HUES64 (cell line): ENCODE measurements around the gene TSEN54. TPM values are rescaled to one million over a fixed set of nuclear protein-coding genes. Genes with fewer than 3 reads are reported as not detected.
A peak's percentile ranks its signal among the peaks of the same experiment; 100 is the strongest.

ENCODE experiments used
- H3K27ac ChIP-seq: 2 replicates; pipeline ENCODE4 v1.7.0; 2013; ENCODE audit warnings: low read depth, low read length, inconsistent platforms
- H3K27me3 ChIP-seq: 2 replicates; pipeline ENCODE4 v1.6.1; 2013; ENCODE audit warnings: mild to moderate bottlenecking, low read length; ENCODE audit not compliant: insufficient read depth
- H3K36me3 ChIP-seq: 2 replicates; pipeline ENCODE4 v1.6.1; 2013; ENCODE audit warnings: mild to moderate bottlenecking, low read length; ENCODE audit not compliant: insufficient read depth
- H3K4me1 ChIP-seq: 2 replicates; pipeline ENCODE4 v1.6.1; 2013; ENCODE audit warnings: mild to moderate bottlenecking, low read length, moderate library complexity; ENCODE audit not compliant: insufficient read depth
- H3K4me3 ChIP-seq: 2 replicates; pipeline ENCODE4 v1.5.1; 2013; ENCODE audit warnings: mild to moderate bottlenecking, low read length, moderate library complexity
- H3K9ac ChIP-seq: 2 replicates; pipeline ENCODE4 v1.6.1; 2013; ENCODE audit warnings: mild to moderate bottlenecking, low read depth, low read length
- H3K9me3 ChIP-seq: 2 replicates; pipeline ENCODE4 v1.6.1; 2013; ENCODE audit warnings: low read depth, low read length; ENCODE audit not compliant: insufficient read depth
- WGBS: fragments of 150-250, 120-280 bp; methylation state at CpG from one replicate; pipeline ENCODE4 v1.1.7; 2013; ENCODE audit warnings: missing lambda C conversion rate; 5-methylcytosine and 5-hydroxymethylcytosine counted together
- polyA plus RNA-seq, 2 experiments: library from polyadenylated mRNA; stranded (reverse); fragments of 50-300 nt; gene quantifications; one replicate each; pipeline ENCODE4 v1.2.3, GENCODE V29; 2013

The TSEN54 gene
- polyA plus RNA-seq (2013, experiment 1 of 2): 29.1 TPM
- 26.9 TPM for polyA plus RNA-seq (2013, experiment 2 of 2)

- Histone ChIP-seq H3K4me3 (peak within 1 kb of the TSS; percentile 95), H3K4me1 (0 out of 2 replicates have a peak, but pooled peaks cover 11% of the 10 kb centered on the region), H3K9ac (peak within 1 kb of the TSS; percentile 61), H3K27ac (peak within 1 kb of the TSS; percentile 78), H3K27me3 (no peaks in the 10 kb centered on the region), H3K36me3 (peaks cover 31% of the 10 kb centered on the region), H3K9me3 (no peaks in the 10 kb centered on the region)
- WGBS: under 1% methylated on average over 45 of the region's 45 CpGs
These were observed at the start of gene TSEN54 for GRCh38 chr17:75516255-75516618. Gene TSEN54 (plus strand): TSS chr17:75516528. CDS start chr17:75516561, 33 bp downstream.

GRCh38 chr17:75468291-75468754 lies 48.0 kb upstream of the TSEN54 start:
- Histone ChIP-seq H3K36me3 (peaks cover 11% of the 10 kb centered on the region), H3K4me3 (no peak overlapping the region), H3K9me3 (no peaks in the 10 kb centered on the region), H3K27me3 (no peaks in the 10 kb centered on the region), H3K4me1 (no peaks in the 10 kb centered on the region), H3K27ac (no peak overlapping the region), H3K9ac (no peak overlapping the region)
- WGBS: 89% methylated on average over 8 of the region's 8 CpGs

GRCh38 chr17:75468779-75469373 lies 47.5 kb upstream of the TSEN54 start:
- H3K9me3 ChIP-seq: no peaks in the 10 kb centered on the region
- peaks cover 14% of the 10 kb centered on the region for H3K36me3 ChIP-seq
- no peaks in the 10 kb centered on the region for H3K27me3 ChIP-seq
- H3K4me3 ChIP-seq: no peak overlapping the region
- no peak overlapping the region for H3K27ac ChIP-seq
- WGBS: 95% methylated on average over 13 of the region's 13 CpGs
- no peak overlapping the region for H3K9ac ChIP-seq
- H3K4me1 ChIP-seq: no peaks in the 10 kb centered on the region

GRCh38 chr17:75471207-75471606 lies 45.1 kb upstream of the TSEN54 start:
- H3K27me3 ChIP-seq: no peaks in the 10 kb centered on the region
- peaks cover 14% of the 10 kb centered on the region for H3K36me3 ChIP-seq
- no peak overlapping the region for H3K9ac ChIP-seq
- H3K27ac ChIP-seq: no peak overlapping the region
- WGBS: 95% methylated on average over 6 of the region's 6 CpGs
- no peaks in the 10 kb centered on the region for H3K4me1 ChIP-seq
- no peak overlapping the region for H3K4me3 ChIP-seq
- no peaks in the 10 kb centered on the region for H3K9me3 ChIP-seq

- no peaks in the 10 kb centered on the region for H3K27me3 ChIP-seq
- no peaks in the 10 kb centered on the region for H3K9me3 ChIP-seq
- H3K9ac ChIP-seq: no peak overlapping the region
- WGBS: 70% methylated on average over 4 of the region's 4 CpGs
- peaks cover 14% of the 10 kb centered on the region for H3K36me3 ChIP-seq
- no peaks in the 10 kb centered on the region for H3K4me1 ChIP-seq
- H3K27ac ChIP-seq: no peak overlapping the region
- no peak overlapping the region for H3K4me3 ChIP-seq
These were observed 44.2 kb upstream of the TSEN54 start for GRCh38 chr17:75472119-75472518.

- no peak overlapping the region for H3K27ac ChIP-seq
- 95% methylated on average over 2 of the region's 2 CpGs for WGBS
- peaks cover under 1% of the 10 kb centered on the region; the same call in 1 of the 2 replicates for H3K4me1 ChIP-seq
- H3K27me3 ChIP-seq: no peaks in the 10 kb centered on the region
- H3K36me3 ChIP-seq: peaks cover 14% of the 10 kb centered on the region
- no peaks in the 10 kb centered on the region for H3K9me3 ChIP-seq
- no peak overlapping the region for H3K9ac ChIP-seq
- H3K4me3 ChIP-seq: no peak overlapping the region
These were observed 43.1 kb upstream of the TSEN54 start for GRCh38 chr17:75473246-75473645.

GRCh38 chr17:75474736-75475135 lies 41.6 kb upstream of the TSEN54 start:
- Histone ChIP-seq H3K4me3 (no peak overlapping the region), H3K9ac (no peak overlapping the region), H3K36me3 (peaks cover 14% of the 10 kb centered on the region), H3K9me3 (no peaks in the 10 kb centered on the region), H3K27ac (no peak overlapping the region), H3K4me1 (peaks cover 9% of the 10 kb centered on the region; the same call in 1 of the 2 replicates), H3K27me3 (no peaks in the 10 kb centered on the region)
- WGBS: 88% methylated on average over 6 of the region's 6 CpGs

GRCh38 chr17:75475144-75475835 lies 41.0 kb upstream of the TSEN54 start:
- peaks cover 14% of the 10 kb centered on the region for H3K36me3 ChIP-seq
- no peak overlapping the region for H3K27ac ChIP-seq
- H3K27me3 ChIP-seq: no peaks in the 10 kb centered on the region
- no peak overlapping the region for H3K4me3 ChIP-seq
- 85% methylated on average over 13 of the region's 13 CpGs for WGBS
- H3K4me1 ChIP-seq: peaks cover 9% of the 10 kb centered on the region; the same call in 1 of the 2 replicates
- H3K9ac ChIP-seq: no peak overlapping the region
- H3K9me3 ChIP-seq: no peaks in the 10 kb centered on the region

GRCh38 chr17:75475851-75476250 lies 40.5 kb upstream of the TSEN54 start:
- whole genome bisulfite sequencing: 86% methylated on average over 3 of the region's 3 CpGs
- Histone ChIP-seq H3K27ac (no peak overlapping the region), H3K36me3 (peaks cover 14% of the 10 kb centered on the region), H3K4me3 (no peak overlapping the region), H3K9me3 (no peaks in the 10 kb centered on the region), H3K4me1 (peaks cover 9% of the 10 kb centered on the region; the same call in 1 of the 2 replicates), H3K27me3 (no peaks in the 10 kb centered on the region), H3K9ac (no peak overlapping the region)

GRCh38 chr17:75476271-75476671 lies 40.1 kb upstream of the TSEN54 start:
- WGBS: 90% methylated on average over 8 of the region's 8 CpGs
- H3K36me3 ChIP-seq: peaks cover 14% of the 10 kb centered on the region
- H3K9ac ChIP-seq: no peak overlapping the region
- no peak overlapping the region for H3K27ac ChIP-seq
- H3K4me1 ChIP-seq: peaks cover 9% of the 10 kb centered on the region; the same call in 1 of the 2 replicates
- no peaks in the 10 kb centered on the region for H3K9me3 ChIP-seq
- no peak overlapping the region for H3K4me3 ChIP-seq
- no peaks in the 10 kb centered on the region for H3K27me3 ChIP-seq

- Histone ChIP-seq H3K36me3 (peaks cover 14% of the 10 kb centered on the region), H3K4me1 (peaks cover 13% of the 10 kb centered on the region; the same call in 1 of the 2 replicates), H3K27ac (no peak overlapping the region), H3K9me3 (no peaks in the 10 kb centered on the region), H3K9ac (no peak overlapping the region), H3K27me3 (no peaks in the 10 kb centered on the region), H3K4me3 (no peak overlapping the region)
- WGBS: 88% methylated on average over 11 of the region's 11 CpGs
These were observed 39.4 kb upstream of the TSEN54 start for GRCh38 chr17:75476752-75477489.
